ENCODE results near the gene SLPI.

- no peak for TF ChIP-seq JUND (IDR thresholded peaks at IDR 0.05)
- TF ChIP-seq ELF1 (IDR thresholded peaks at IDR 0.05; ENCODE audit: borderline replicate concordance, low read depth), result no peak
- TF ChIP-seq CTCF (IDR thresholded peaks at IDR 0.05 in 2 of 3, conservative IDR thresholded peaks at IDR 0.05 in 1 of 3; ENCODE audit: borderline replicate concordance in 1 of 3, insufficient read depth in 1 of 3, low read depth in 2 of 3, low read length in 2 of 3), result no peak
- no peak for TF ChIP-seq REST (IDR thresholded peaks at IDR 0.05; ENCODE audit: low read depth)
- TF ChIP-seq RAD21 (IDR thresholded peaks at IDR 0.05; ENCODE audit: low read depth), result no peak
- TF ChIP-seq EZH2 (IDR thresholded peaks at IDR 0.05), result no peak
- no peak for TF ChIP-seq ZNF274 (IDR thresholded peaks at IDR 0.05; ENCODE audit: low read depth, low read length)
Observed at GRCh38 chr20:45282700-45283550, 28.6 kb upstream of the SLPI start.

Measured in HCT116 (cell line).